Hepatocyte (in vitro differentiated cells): Measurements from ENCODE around the gene LNX1. TPM values are rescaled to one million over a fixed set of nuclear protein-coding genes. Genes with fewer than 3 reads are reported as not detected.

Experiments used
- DNase-seq: peaks from one replicate; pipeline ENCODE4 v3.0.0-alpha.2; 2016; ENCODE audit warnings: low spot score
- H2AFZ ChIP-seq: fragments of 200-600 bp; sonication (generic); 2 replicates; pipeline ENCODE4 v1.6.0; 2016; ENCODE audit warnings: antibody characterized with exemption, mild to moderate bottlenecking
- H3K27ac ChIP-seq: fragments of 200-600 bp; sonication (generic); 2 replicates; pipeline ENCODE4 v1.5.1; 2016; ENCODE audit warnings: mild to moderate bottlenecking
- H3K27me3 ChIP-seq: fragments of 200-600 bp; sonication (generic); 2 replicates; pipeline ENCODE4 v1.6.1; 2016
- H3K36me3 ChIP-seq: fragments of 200-600 bp; sonication (generic); replicated peaks from 2 replicates; pipeline ENCODE4 v1.5.1; 2016; ENCODE audit warnings: low read depth; ENCODE audit not compliant: insufficient read depth
- H3K4me1 ChIP-seq: fragments of 200-600 bp; sonication (generic); 2 replicates; pipeline ENCODE4 v1.5.1; 2016; ENCODE audit warnings: mild to moderate bottlenecking, moderate library complexity; ENCODE audit not compliant: insufficient read depth
- H3K4me2 ChIP-seq: fragments of 200-600 bp; sonication (generic); 2 replicates; pipeline ENCODE4 v1.6.0; 2016
- H3K4me3 ChIP-seq: fragments of 200-600 bp; sonication (generic); 2 replicates; pipeline ENCODE4 v1.5.1; 2016; ENCODE audit warnings: mild to moderate bottlenecking
- H3K79me2 ChIP-seq: fragments of 200-600 bp; sonication (generic); 2 replicates; pipeline ENCODE4 v1.6.0; 2017; ENCODE audit warnings: mild to moderate bottlenecking
- H3K9me2 ChIP-seq: fragments of 200-600 bp; sonication (generic); replicated peaks from 2 replicates; pipeline ENCODE4 v1.6.0; 2017; ENCODE audit warnings: mild to moderate bottlenecking; ENCODE audit not compliant: insufficient read depth
- H3K9me3 ChIP-seq: fragments of 200-600 bp; sonication (generic); 2 replicates; pipeline ENCODE4 v1.5.1; 2016; ENCODE audit warnings: low read depth, mild to moderate bottlenecking
- H4K20me1 ChIP-seq: fragments of 200-600 bp; sonication (generic); 2 replicates; pipeline ENCODE4 v1.6.0; 2016; ENCODE audit warnings: mild to moderate bottlenecking; ENCODE audit not compliant: insufficient read depth, poor library complexity, severe bottlenecking
- CTCF ChIP-seq: fragments of 200-600 bp; sonication (generic); IDR thresholded peaks from 2 replicates; pipeline ENCODE4 v1.5.1; 2016; ENCODE audit warnings: antibody characterized with exemption, mild to moderate bottlenecking; ENCODE audit not compliant: poor library complexity
- EZH2 ChIP-seq: fragments of 200-600 bp; sonication (generic); IDR thresholded peaks from 2 replicates; pipeline ENCODE4 v1.6.1; 2016; ENCODE audit warnings: antibody characterized with exemption, mild to moderate bottlenecking, borderline replicate concordance
- EZH2phosphoT487 ChIP-seq: fragments of 200-600 bp; sonication (generic); IDR thresholded peaks from one replicate; pipeline ENCODE4 v1.6.1; 2018; ENCODE audit warnings: antibody characterized with exemption, mild to moderate bottlenecking, low read depth, moderate library complexity; ENCODE audit not compliant: unreplicated experiment, severe bottlenecking
- WGBS: methylation state at CpG from one replicate; pipeline ENCODE4 v1.1.6; 2016; ENCODE audit warnings: low lambda C conversion rate; ENCODE audit errors: missing lambda C conversion rate; 5-methylcytosine and 5-hydroxymethylcytosine counted together
- polyA plus RNA-seq: library from polyadenylated mRNA; unstranded; fragments of >200 nt; fragmentation: Nextera tagmentation; extraction: Ambion mirVana; gene quantifications from 2 replicates; pipeline ENCODE4 v1.2.1, GENCODE V29; 2016
- total RNA-seq: library from RNA; depleted of rRNA; stranded (reverse); fragments of >200 nt; gene quantifications from 2 replicates; pipeline ENCODE4 v1.2.3, GENCODE V29; 2014

The LNX1 gene
- total and polyA plus RNA-seq, 2 experiments from 2014 or later: 8.4 to 16.7 TPM

GRCh38 chr4:53589511-53589910, 1.8 kb downstream of the LNX1 start:
- peaks cover 45% of the 10 kb centered on the region for H3K79me2 ChIP-seq
- H3K4me1 ChIP-seq: peaks cover 32% of the 10 kb centered on the region
- no peaks in the 10 kb centered on the region for H3K9me2 ChIP-seq
- 92% methylated on average over 2 of the region's 2 CpGs for WGBS
- H3K27ac ChIP-seq: peak overlapping the region; percentile 89
- H3K9me3 ChIP-seq: no peaks in the 10 kb centered on the region
- DNase-seq: no peak
- H2AFZ ChIP-seq: no peak overlapping the region
- TF ChIP-seq EZH2phosphoT487: no peak
- no peak for TF ChIP-seq CTCF
- no peak for TF ChIP-seq EZH2
- no peaks in the 10 kb centered on the region for H3K27me3 ChIP-seq
- H3K4me2 ChIP-seq: peak overlapping the region; percentile 72
- H4K20me1 ChIP-seq: no peaks in the 10 kb centered on the region
- no peaks in the 10 kb centered on the region for H3K36me3 ChIP-seq
- H3K4me3 ChIP-seq: peak overlapping the region; percentile 59

DNA sequence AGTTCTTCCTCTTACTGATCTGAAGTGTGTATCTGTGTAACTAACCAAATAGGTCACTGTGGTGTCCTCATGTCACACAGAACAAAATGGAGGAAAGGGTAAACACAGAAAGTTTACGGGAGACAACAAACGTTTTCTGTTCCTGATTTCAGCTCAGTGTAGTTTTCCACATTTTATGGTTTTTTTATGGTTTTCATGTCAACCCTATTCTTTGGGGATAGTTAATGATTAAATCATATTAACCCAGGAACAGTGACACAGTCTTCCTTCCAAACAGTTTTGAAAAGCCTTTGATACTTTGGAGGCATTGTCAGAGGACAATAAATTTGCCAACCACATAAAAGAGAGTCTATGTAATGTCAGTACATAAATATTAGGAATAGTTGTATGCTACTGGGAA, 4.2 kb downstream of the LNX1 start:
- Histone ChIP-seq H3K27me3 (no peaks in the 10 kb centered on the region), H3K9me2 (no peaks in the 10 kb centered on the region), H3K36me3 (no peaks in the 10 kb centered on the region), H4K20me1 (no peaks in the 10 kb centered on the region), H2AFZ (no peak overlapping the region), H3K79me2 (peaks cover 65% of the 10 kb centered on the region), H3K4me1 (peaks cover 33% of the 10 kb centered on the region), H3K27ac (peak overlapping the region; percentile 5), H3K9me3 (no peaks in the 10 kb centered on the region), H3K4me3 (no peak overlapping the region), H3K4me2 (peak overlapping the region; percentile 55)
- DNase-seq: no peak
- TF ChIP-seq EZH2: no peak
- WGBS: 39% methylated on average over 2 of the region's 2 CpGs

GRCh38 chr4:53586121-53586816, 5.0 kb downstream of the LNX1 start:
- no peak for DNase-seq
- H3K4me1 ChIP-seq: peaks cover 29% of the 10 kb centered on the region

More at GRCh38 chr4:53586121-53586816, 5.0 kb downstream of the LNX1 start:
- Histone ChIP-seq H2AFZ (no peak overlapping the region), H3K27ac (no peak overlapping the region), H3K79me2 (peaks cover 66% of the 10 kb centered on the region), H3K36me3 (no peaks in the 10 kb centered on the region), H3K9me3 (no peaks in the 10 kb centered on the region), H3K4me2 (peak overlapping the region; percentile 55), H3K27me3 (no peaks in the 10 kb centered on the region), H3K9me2 (no peaks in the 10 kb centered on the region), H4K20me1 (no peaks in the 10 kb centered on the region), H3K4me3 (no peak overlapping the region)
- WGBS: 89% methylated on average over 6 of the region's 6 CpGs
- TF ChIP-seq CTCF (no peak), EZH2 (no peak), EZH2phosphoT487 (no peak)
